ENCODE results near the gene DCLK2. TPM values are rescaled to one million over a fixed set of nuclear protein-coding genes. Genes with fewer than 3 reads are reported as not detected.
A peak's percentile ranks its signal among the peaks of the same experiment; 100 is the strongest.

Gene DCLK2
- total RNA-seq, 6 experiments from 2014 or later, result 0.35 to 1.8 (median 0.68) TPM

GRCh38 chr4:150078579-150079080 is 385 bp downstream of the DCLK2 start:
- peak overlapping the region in 2 of 3 donors; percentile 30 to 62 for H3K27ac ChIP-seq
- intact Hi-C loops (cut with DNase I), result no loop called here
- H3K36me3 ChIP-seq, result no peaks in the 10 kb centered on the region
- H3K9me3 ChIP-seq, result no peaks in the 10 kb centered on the region
- DNase-seq, result peak; percentile 59 to 66 (median 65)
- peak; percentile 81 to 83 (median 82) for ATAC-seq
- peak overlapping the region; percentile 45 to 57 (median 55) for H3K4me3 ChIP-seq
- no peaks in the 10 kb centered on the region for H3K4me1 ChIP-seq
- WGBS (ENCODE audit: insufficient coverage, low coverage, low lambda C conversion rate, missing lambda C conversion rate), result 0% methylated on average over 4 of the region's 59 CpGs
- TF ChIP-seq POLR2A (IDR thresholded peaks at IDR 0.05) (peak; percentile 19), CTCF (IDR thresholded peaks at IDR 0.05) (no peak)
- H3K27me3 ChIP-seq, result peaks cover 0 to 6% of the 10 kb centered on the region in 2 donors

- intact Hi-C loops (cut with DNase I), result no loop called here
- ATAC-seq (peak; percentile 10 to 40 (median 32)), DNase-seq (peak; percentile 23 to 53 (median 45))
- no CpG with 5 or more reads among the region's 47 CpGs for WGBS (ENCODE audit: insufficient coverage, low coverage, low lambda C conversion rate, missing lambda C conversion rate)
- TF ChIP-seq POLR2A (IDR thresholded peaks at IDR 0.05), result no peak
- TF ChIP-seq CTCF (IDR thresholded peaks at IDR 0.05), result no peak
- Histone ChIP-seq H3K27me3 (peaks cover 0 to 6% of the 10 kb centered on the region in 2 donors), H3K4me3 (peak overlapping the region; percentile 45 to 57 (median 55)), H3K27ac (peak overlapping the region in 1 of 3 donors; percentile 62), H3K9me3 (no peaks in the 10 kb centered on the region), H3K36me3 (no peaks in the 10 kb centered on the region), H3K4me1 (no peaks in the 10 kb centered on the region)
Observed at GRCh38 chr4:150079081-150079581, 886 bp downstream of the DCLK2 start.

DNA sequence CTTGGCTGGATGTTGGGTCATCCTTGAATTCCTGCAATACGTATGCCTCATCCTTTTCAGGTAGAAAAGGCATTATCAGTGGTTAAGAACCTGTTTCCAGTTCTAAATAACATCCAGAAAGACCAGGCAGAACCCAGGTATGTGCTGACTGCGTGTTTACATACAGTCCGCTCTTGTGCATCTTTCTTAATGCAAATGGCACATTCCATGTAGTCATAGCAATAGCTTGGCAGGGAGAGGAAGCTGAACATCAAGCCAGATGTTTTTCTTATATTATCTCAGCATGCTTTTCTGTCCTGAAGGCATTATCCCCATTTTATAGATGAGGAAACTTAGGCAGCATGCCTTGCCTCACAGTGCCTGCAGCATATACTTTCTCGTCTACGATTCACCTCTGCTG is 2.1 kb downstream of the DCLK2 start:
- WGBS (ENCODE audit: insufficient coverage, low coverage, low lambda C conversion rate, missing lambda C conversion rate), result 35% methylated on average over 3 of the region's 5 CpGs
- Histone ChIP-seq H3K27ac (no peak overlapping the region), H3K9me3 (no peaks in the 10 kb centered on the region), H3K36me3 (no peaks in the 10 kb centered on the region), H3K4me1 (no peaks in the 10 kb centered on the region), H3K27me3 (peaks cover 0 to 6% of the 10 kb centered on the region in 2 donors), H3K4me3 (no peak overlapping the region)
- intact Hi-C loops (cut with DNase I), result no loop called here
- ATAC-seq, result no peak
- DNase-seq, result no peak
- TF ChIP-seq CTCF (IDR thresholded peaks at IDR 0.05), result no peak

- WGBS (ENCODE audit: insufficient coverage, low coverage, low lambda C conversion rate, missing lambda C conversion rate), result 69% methylated on average over 1 of the region's 1 CpG
- Histone ChIP-seq H3K4me1 (no peaks in the 10 kb centered on the region), H3K27me3 (peaks cover 0 to 6% of the 10 kb centered on the region in 2 donors), H3K36me3 (no peaks in the 10 kb centered on the region), H3K4me3 (no peak overlapping the region), H3K27ac (no peak overlapping the region), H3K9me3 (no peaks in the 10 kb centered on the region)
- DNase-seq (no peak), ATAC-seq (no peak)
- intact Hi-C loops (cut with DNase I), result no loop called here
- TF ChIP-seq POLR2A (IDR thresholded peaks at IDR 0.05), result no peak
Observed at GRCh38 chr4:150080875-150081274, 2.6 kb downstream of the DCLK2 start.

- intact Hi-C loops (cut with DNase I), result no loop called here
- no peak overlapping the region for H3K27ac ChIP-seq
- H3K36me3 ChIP-seq, result no peaks in the 10 kb centered on the region
- no peak for ATAC-seq
- no peaks in the 10 kb centered on the region for H3K4me1 ChIP-seq
- H3K27me3 ChIP-seq, result peaks cover 0 to 6% of the 10 kb centered on the region in 2 donors
- TF ChIP-seq CTCF (IDR thresholded peaks at IDR 0.05), result no peak
- TF ChIP-seq POLR2A (IDR thresholded peaks at IDR 0.05), result no peak
- DNase-seq, result no peak
- no peak overlapping the region for H3K4me3 ChIP-seq
- H3K9me3 ChIP-seq, result no peaks in the 10 kb centered on the region
- 60% methylated on average over 1 of the region's 1 CpG for WGBS (ENCODE audit: insufficient coverage, low coverage, low lambda C conversion rate, missing lambda C conversion rate)
Observed at GRCh38 chr4:150082241-150082640, 4.0 kb downstream of the DCLK2 start.

Data from right lobe of liver (tissue), 6 donors.